ENCODE measurements around the gene KNCN.

Gene KNCN

GRCh38 chr1:46538147-46538546 lies 13.3 kb downstream of the KNCN start:
- Histone ChIP-seq H3K27ac (no peak overlapping the region), H3K27me3 (replicated peaks) (peaks cover 41% of the 10 kb centered on the region), H3K4me3 (ENCODE audit: low read depth, low read length) (no peak overlapping the region), H3K36me3 (replicated peaks) (no peaks in the 10 kb centered on the region)
- TF ChIP-seq CTCF (IDR thresholded peaks at IDR 0.05; ENCODE audit: low read depth, low read length, missing control alignments): no peak
- DNase-seq: no peak
- in situ Hi-C loops (cut with HindIII; ENCODE audit: low pct_ligation_motif_present, low sequenced_read_pairs): no loop called here

DNA sequence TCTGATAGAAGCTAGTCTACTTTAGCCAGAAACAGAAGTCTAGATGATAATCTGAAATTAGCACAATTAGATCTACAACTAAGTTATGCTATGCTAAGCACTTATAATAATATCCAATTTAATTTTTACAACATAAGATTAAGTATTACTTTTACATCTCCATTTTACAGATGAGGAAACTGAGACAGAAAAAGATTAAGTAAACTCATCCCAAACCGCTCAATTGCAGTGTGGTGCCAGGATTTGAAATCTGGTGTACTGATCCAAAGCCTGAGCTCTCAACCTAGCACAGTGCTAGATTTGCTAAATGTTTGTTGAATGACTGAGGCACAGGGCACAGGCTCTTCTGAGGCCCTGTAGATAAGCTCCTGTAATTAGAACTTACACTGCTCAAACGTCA lies 13.8 kb downstream of the KNCN start:
- Histone ChIP-seq H3K27me3 (replicated peaks) (peaks cover 37% of the 10 kb centered on the region), H3K36me3 (replicated peaks) (no peaks in the 10 kb centered on the region), H3K4me3 (ENCODE audit: low read depth, low read length) (no peak overlapping the region), H3K27ac (no peak overlapping the region)
- no peak for TF ChIP-seq CTCF (IDR thresholded peaks at IDR 0.05; ENCODE audit: low read depth, low read length, missing control alignments)
- in situ Hi-C loops (cut with HindIII; ENCODE audit: low pct_ligation_motif_present, low sequenced_read_pairs): no loop called here
- no peak for DNase-seq

DNA sequence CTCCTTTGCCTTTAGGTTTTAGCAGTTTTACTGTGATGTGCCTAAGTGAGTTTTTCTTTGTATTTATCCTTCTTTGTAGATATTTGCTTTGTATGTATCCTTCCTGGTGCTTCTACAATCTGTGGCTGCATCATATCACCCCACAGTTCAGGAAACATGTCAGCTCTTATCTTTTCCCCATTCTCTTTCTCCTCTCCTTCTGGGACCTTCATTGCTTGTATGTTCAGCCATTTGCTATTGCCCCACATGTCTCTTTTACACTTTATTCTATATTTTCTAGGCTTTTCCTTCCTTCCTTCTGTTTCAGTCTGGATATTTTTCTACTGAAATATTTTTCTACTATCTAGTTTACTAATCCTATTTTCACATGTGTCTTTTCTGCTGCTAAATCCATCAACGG lies 14.9 kb downstream of the KNCN start:
- DNase-seq: no peak
- no peaks in the 10 kb centered on the region for H3K36me3 ChIP-seq (replicated peaks)
- H3K27me3 ChIP-seq (replicated peaks): peaks cover 34% of the 10 kb centered on the region
- TF ChIP-seq CTCF (IDR thresholded peaks at IDR 0.05; ENCODE audit: low read depth, low read length, missing control alignments): no peak
- no peak overlapping the region for H3K4me3 ChIP-seq (ENCODE audit: low read depth, low read length)
- in situ Hi-C loops (cut with HindIII; ENCODE audit: low pct_ligation_motif_present, low sequenced_read_pairs): no loop called here
- no peak overlapping the region for H3K27ac ChIP-seq

GRCh38 chr1:46535063-46535462 lies 16.4 kb downstream of the KNCN start:
- Histone ChIP-seq H3K27me3 (replicated peaks) (peaks cover 33% of the 10 kb centered on the region), H3K27ac (no peak overlapping the region), H3K4me3 (ENCODE audit: low read depth, low read length) (no peak overlapping the region), H3K36me3 (replicated peaks) (no peaks in the 10 kb centered on the region)
- no peak for DNase-seq
- in situ Hi-C loops (cut with HindIII; ENCODE audit: low pct_ligation_motif_present, low sequenced_read_pairs): no loop called here
- peak; percentile 71 for TF ChIP-seq CTCF (IDR thresholded peaks at IDR 0.05; ENCODE audit: low read depth, low read length, missing control alignments)

DNA sequence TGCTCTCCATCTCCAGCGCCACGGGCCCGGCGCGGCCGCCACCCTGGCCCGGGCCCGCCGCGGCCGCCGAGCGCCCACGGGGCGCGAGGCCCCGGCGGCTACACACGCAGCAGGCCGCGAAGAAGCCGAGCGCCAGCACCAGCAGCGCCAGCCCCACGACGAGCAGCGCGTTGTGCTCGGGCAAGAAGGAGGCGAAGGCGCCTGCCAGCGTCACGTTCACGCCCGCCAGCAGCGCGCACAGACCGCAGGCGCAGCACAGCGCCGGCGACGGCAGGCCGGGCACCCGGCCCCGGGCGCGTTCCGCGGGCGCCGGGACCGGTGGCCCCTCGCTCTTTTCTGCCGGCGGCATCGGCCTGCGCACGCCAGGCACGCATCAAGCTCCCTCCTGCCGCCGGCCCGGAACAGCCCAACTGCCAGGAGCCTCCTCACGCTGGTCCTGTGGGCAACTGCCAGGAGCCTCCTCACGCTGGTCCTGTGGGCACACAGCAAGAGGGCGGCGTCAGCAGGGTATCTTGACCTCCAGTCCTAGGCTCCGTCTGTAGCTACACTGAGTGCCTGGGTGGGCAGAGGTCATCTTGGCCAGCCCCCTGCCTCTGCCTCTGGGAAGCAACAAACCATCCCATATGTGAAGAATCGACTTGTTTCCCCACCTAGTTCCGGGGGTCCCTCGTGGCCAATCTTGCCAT lies 18.1 kb downstream of the KNCN start:
- Histone ChIP-seq H3K36me3 (replicated peaks) (no peaks in the 10 kb centered on the region), H3K4me3 (ENCODE audit: low read depth, low read length) (peak overlapping the region; percentile 29), H3K27ac (no peak overlapping the region), H3K27me3 (replicated peaks) (peaks cover 43% of the 10 kb centered on the region)
- no peak for TF ChIP-seq CTCF (IDR thresholded peaks at IDR 0.05; ENCODE audit: low read depth, low read length, missing control alignments)
- in situ Hi-C loops (cut with HindIII; ENCODE audit: low pct_ligation_motif_present, low sequenced_read_pairs): no loop called here
- no peak for DNase-seq
